Mesenchymal stem cell (in vitro differentiated cells and primary cell): ENCODE data around the gene LAMC2.
A peak's percentile ranks its signal among the peaks of the same experiment; 100 is the strongest.

ENCODE experiments used
- DNase-seq: peaks from one replicate; pipeline ENCODE4 v3.0.0-alpha.2; 2013
- H2AFZ ChIP-seq: one replicate; pipeline ENCODE4 v1.6.1; 2013; ENCODE audit warnings: low read depth, mild to moderate bottlenecking, control low read depth, inconsistent platforms, low read length, moderate library complexity
- H2AK5ac ChIP-seq: 2 replicates; pipeline ENCODE4 v1.6.1; 2013; ENCODE audit warnings: low read length, moderate library complexity, mild to moderate bottlenecking, inconsistent platforms; ENCODE audit not compliant: severe bottlenecking
- H2BK120ac ChIP-seq: one replicate; pipeline ENCODE4 v1.6.1; 2013; ENCODE audit warnings: low read depth, mild to moderate bottlenecking, inconsistent platforms, low read length, moderate library complexity
- H2BK12ac ChIP-seq, 2 experiments: one replicate each; pipeline ENCODE4 v1.6.1; 2013; ENCODE audit warnings: inconsistent platforms in 2 of 2, low read length in 2 of 2, mild to moderate bottlenecking in 2 of 2, moderate library complexity in 2 of 2, control low read depth in 1 of 2
- H2BK15ac ChIP-seq: one replicate; pipeline ENCODE4 v1.6.1; 2013; ENCODE audit warnings: mild to moderate bottlenecking, low read depth, inconsistent platforms; ENCODE audit not compliant: poor library complexity, severe bottlenecking
- H2BK5ac ChIP-seq: 2 replicates; pipeline ENCODE4 v1.6.1; 2013; ENCODE audit warnings: low read depth, mild to moderate bottlenecking, low read length, control low read depth, inconsistent platforms; ENCODE audit not compliant: poor library complexity, severe bottlenecking
- H3K14ac ChIP-seq, 2 experiments: one replicate each; pipeline ENCODE4 v1.6.1; 2013; ENCODE audit warnings: inconsistent platforms in 2 of 2, low read length in 2 of 2, control low read depth in 1 of 2, mild to moderate bottlenecking in 1 of 2, moderate library complexity in 1 of 2
- H3K18ac ChIP-seq, 2 experiments: one replicate each; pipeline ENCODE4 v1.6.1; 2013; ENCODE audit warnings: inconsistent platforms in 2 of 2, low read length in 2 of 2, control low read depth in 1 of 2, low read depth in 1 of 2, mild to moderate bottlenecking in 1 of 2
- H3K23ac ChIP-seq, 2 experiments: one replicate each; pipeline ENCODE4 v1.6.1; 2013; ENCODE audit warnings: inconsistent platforms in 2 of 2, low read length in 2 of 2, mild to moderate bottlenecking in 2 of 2, moderate library complexity in 2 of 2, control low read depth in 1 of 2
- H3K27ac ChIP-seq: 2 replicates; pipeline ENCODE4 v1.5.1; 2013; ENCODE audit warnings: mild to moderate bottlenecking, moderate library complexity, low read length, control low read depth, inconsistent platforms; ENCODE audit not compliant: poor library complexity, severe bottlenecking
- H3K27me3 ChIP-seq, 2 experiments: 2 replicates each; pipeline versions ENCODE4 v1.6.1 to v1.7.0; 2013; ENCODE audit warnings: low read length in 2 of 2, mild to moderate bottlenecking in 2 of 2, moderate library complexity in 2 of 2, control low read depth in 1 of 2, inconsistent platforms in 1 of 2; ENCODE audit not compliant: control insufficient read depth in 1 of 2, insufficient read depth in 1 of 2
- H3K36me3 ChIP-seq, 2 experiments: 2 replicates each; pipeline versions ENCODE4 v1.6.1 to v1.7.0; 2013; ENCODE audit warnings: low read length in 2 of 2, control low read depth in 1 of 2, inconsistent platforms in 1 of 2, low read depth in 1 of 2, mild to moderate bottlenecking in 1 of 2; ENCODE audit not compliant: insufficient read depth in 2 of 2, control insufficient read depth in 1 of 2
- H3K4ac ChIP-seq, 2 experiments: one replicate each; pipeline ENCODE4 v1.6.1; 2013; ENCODE audit warnings: inconsistent platforms in 2 of 2, low read length in 2 of 2, mild to moderate bottlenecking in 2 of 2, moderate library complexity in 2 of 2, control low read depth in 1 of 2, low read depth in 1 of 2
- H3K4me1 ChIP-seq: 2 replicates; pipeline ENCODE4 v1.6.1; 2013; ENCODE audit warnings: low read depth, low read length, control low read depth; ENCODE audit not compliant: control insufficient read depth, insufficient read depth
- H3K4me2 ChIP-seq: 2 replicates; pipeline ENCODE4 v1.6.1; 2013; ENCODE audit warnings: low read length, mild to moderate bottlenecking, inconsistent platforms; ENCODE audit not compliant: poor library complexity, severe bottlenecking
- H3K4me3 ChIP-seq, 2 experiments: 2 replicates each; pipeline versions ENCODE4 v1.5.1 to v1.7.0; 2013; ENCODE audit warnings: low read length in 2 of 2, mild to moderate bottlenecking in 2 of 2, control low read depth in 1 of 2, low read depth in 1 of 2; ENCODE audit not compliant: insufficient read depth in 1 of 2
- H3K79me1 ChIP-seq: replicated peaks from 2 replicates; pipeline ENCODE4 v1.6.1; 2013; ENCODE audit warnings: mild to moderate bottlenecking, control low read depth, low read length, inconsistent platforms; ENCODE audit not compliant: poor library complexity, severe bottlenecking
- H3K9ac ChIP-seq: 2 replicates; pipeline ENCODE4 v1.7.0; 2013; ENCODE audit warnings: mild to moderate bottlenecking, low read length, moderate library complexity
- H3K9me3 ChIP-seq: 2 replicates; pipeline ENCODE4 v1.7.0; 2013; ENCODE audit warnings: mild to moderate bottlenecking, low read length; ENCODE audit not compliant: control insufficient read depth
- H4K8ac ChIP-seq: one replicate; pipeline ENCODE4 v1.6.1; 2013; ENCODE audit warnings: inconsistent platforms, mild to moderate bottlenecking, low read length, moderate library complexity
- H4K91ac ChIP-seq: one replicate; pipeline ENCODE4 v1.6.1; 2013; ENCODE audit warnings: mild to moderate bottlenecking, low read length, inconsistent platforms
- WGBS: methylation state at CpG from one replicate; pipeline ENCODE4 v1.1.7; 2013; ENCODE audit warnings: mixed read lengths; 5-methylcytosine and 5-hydroxymethylcytosine counted together

LAMC2 gene

GRCh38 chr1:183150445-183150844 is 35.6 kb upstream of the LAMC2 start:
- Histone ChIP-seq H3K79me1 (no peaks in the 10 kb centered on the region), H2AFZ (no peak overlapping the region), H2BK5ac (no peak overlapping the region), H4K8ac (no peak overlapping the region), H2BK120ac (no peak overlapping the region), H3K9ac (peak overlapping the region; percentile 67), H3K4me3 (no peak overlapping the region), H4K91ac (no peak overlapping the region), H3K36me3 (peaks cover 0 to 9% of the 10 kb centered on the region in 2 experiments), H3K18ac (no peak overlapping the region), H3K27me3 (no peaks in the 10 kb centered on the region), H3K14ac (no peak overlapping the region), H2BK12ac (no peak overlapping the region), H3K4me2 (no peak overlapping the region), H3K4me1 (peaks cover 6% of the 10 kb centered on the region), H2BK15ac (no peak overlapping the region), H2AK5ac (no peak overlapping the region), H3K27ac (no peak overlapping the region), H3K9me3 (no peaks in the 10 kb centered on the region), H3K4ac (no peak overlapping the region), H3K23ac (no peak overlapping the region)
- no peak for DNase-seq

- no peak overlapping the region for H3K4me3 ChIP-seq
- no peak overlapping the region for H2BK15ac ChIP-seq
- H3K27ac ChIP-seq = no peak overlapping the region
- no peak overlapping the region for H2BK120ac ChIP-seq
- H2BK5ac ChIP-seq = no peak overlapping the region
- H4K91ac ChIP-seq = no peak overlapping the region
- no peaks in the 10 kb centered on the region for H3K27me3 ChIP-seq
- H3K79me1 ChIP-seq = no peaks in the 10 kb centered on the region
- no peak overlapping the region for H3K18ac ChIP-seq
- no peak overlapping the region for H2BK12ac ChIP-seq
- peaks cover 6% of the 10 kb centered on the region for H3K4me1 ChIP-seq
- no peak overlapping the region for H3K23ac ChIP-seq
- H2AK5ac ChIP-seq = no peak overlapping the region
- no peak overlapping the region for H3K4me2 ChIP-seq
- no peak overlapping the region for H3K9ac ChIP-seq
- no peaks in the 10 kb centered on the region for H3K36me3 ChIP-seq
- no peak overlapping the region for H4K8ac ChIP-seq
- no peak overlapping the region for H3K14ac ChIP-seq
- H3K4ac ChIP-seq = no peak overlapping the region
- no peak for DNase-seq
- H3K9me3 ChIP-seq = no peaks in the 10 kb centered on the region
- 91% methylated on average over 5 of the region's 7 CpGs for WGBS
- H2AFZ ChIP-seq = no peak overlapping the region
These were observed 33.9 kb upstream of the LAMC2 start for GRCh38 chr1:183152180-183152579.

GRCh38 chr1:183155939-183156338 is 30.1 kb upstream of the LAMC2 start:
- Histone ChIP-seq H3K18ac (no peak overlapping the region), H2AFZ (no peak overlapping the region), H4K91ac (no peak overlapping the region), H3K9me3 (no peaks in the 10 kb centered on the region), H3K9ac (no peak overlapping the region), H2BK15ac (no peak overlapping the region), H3K27ac (no peak overlapping the region), H4K8ac (no peak overlapping the region), H3K4ac (no peak overlapping the region), H2BK5ac (no peak overlapping the region), H3K14ac (no peak overlapping the region), H3K4me2 (no peak overlapping the region), H2BK12ac (no peak overlapping the region), H3K23ac (no peak overlapping the region), H3K4me1 (no peaks in the 10 kb centered on the region), H2AK5ac (no peak overlapping the region), H3K36me3 (no peaks in the 10 kb centered on the region), H2BK120ac (no peak overlapping the region), H3K27me3 (no peaks in the 10 kb centered on the region), H3K79me1 (no peaks in the 10 kb centered on the region), H3K4me3 (no peak overlapping the region)
- no peak for DNase-seq
- no CpG with 5 or more reads among the region's 2 CpGs for whole genome bisulfite sequencing

- H3K9me3 ChIP-seq = no peaks in the 10 kb centered on the region
- H2BK5ac ChIP-seq = no peak overlapping the region
- DNase-seq = no peak
- no peak overlapping the region for H3K4me2 ChIP-seq
- H3K18ac ChIP-seq = no peak overlapping the region
- H2BK12ac ChIP-seq = no peak overlapping the region
- no peaks in the 10 kb centered on the region for H3K36me3 ChIP-seq
- H3K4ac ChIP-seq = no peak overlapping the region
- H4K91ac ChIP-seq = no peak overlapping the region
- no peak overlapping the region for H2AK5ac ChIP-seq
- no peak overlapping the region for H2BK120ac ChIP-seq
- no peak overlapping the region for H2AFZ ChIP-seq
- no peak overlapping the region for H2BK15ac ChIP-seq
- H3K9ac ChIP-seq = no peak overlapping the region
- H3K4me1 ChIP-seq = peaks cover 5% of the 10 kb centered on the region
- H3K79me1 ChIP-seq = no peaks in the 10 kb centered on the region
- no peak overlapping the region for H3K27ac ChIP-seq
- no peak overlapping the region for H3K4me3 ChIP-seq
- H3K27me3 ChIP-seq = no peaks in the 10 kb centered on the region
- peak overlapping the region in 1 of 2 experiments; percentile 18 for H3K14ac ChIP-seq
- no peak overlapping the region for H3K23ac ChIP-seq
- H4K8ac ChIP-seq = no peak overlapping the region
- 86% methylated on average over 7 of the region's 9 CpGs for WGBS
These were observed 26.1 kb upstream of the LAMC2 start for GRCh38 chr1:183159960-183160359.
